H1 (cell line): Measurements from ENCODE around the gene UNC13C. TPM values are rescaled to one million over a fixed set of nuclear protein-coding genes. Genes with fewer than 3 reads are reported as not detected.

Source experiments
- ASH2L ChIP-seq: fragments of 200-600, 300-600 bp; sonication (generic); IDR thresholded peaks from one replicate; pipeline ENCODE4 v1.7.1; 2017; ENCODE audit warnings: low read length
- BRCA1 ChIP-seq: IDR thresholded peaks from 2 replicates; pipeline ENCODE4 v1.6.1; 2012; ENCODE audit warnings: low read depth, low read length, improper control_type of control experiment
- NRF1 ChIP-seq: IDR thresholded peaks from 2 replicates; pipeline ENCODE4 v1.6.1; 2011; ENCODE audit warnings: mild to moderate bottlenecking, low read depth, low read length, improper control_type of control experiment
- POLR2AphosphoS5 ChIP-seq: IDR thresholded peaks from 2 replicates; pipeline ENCODE4 v1.6.1; 2011; ENCODE audit warnings: low read depth, low read length
- TAF7 ChIP-seq: optimal IDR thresholded peaks from 2 replicates; pipeline ENCODE3; 2011; ENCODE audit warnings: low read depth, mild to moderate bottlenecking, inconsistent platforms, low read length, moderate library complexity, borderline replicate concordance
- polyA plus RNA-seq, 7 experiments: library from polyadenylated mRNA; depleted of rRNA in 3 of 7; stranded (reverse) in 5 of 7; unstranded in 2 of 7; fragments of >200 nt in 5 of 7; fragments of 200-250 nt in 2 of 7; gene quantifications; 1 replicate in 5 of 7; 2 replicates in 1 of 7; 4 replicates in 1 of 7; pipeline versions ENCODE4 v1.2.1 to v1.2.3, GENCODE V29; 2011 to 2013; ENCODE audit warnings: missing spikeins in 2 of 7, mixed read lengths in 2 of 7
- total RNA-seq: library from RNA; stranded (reverse); fragmentation: NEBNext Ultra II Directional; extraction: Animal tissue kit (Norgen Biotek cat#: 25700); gene quantifications from 2 replicates; pipeline ENCODE4 v1.2.1, GENCODE V29; 2021

UNC13C gene
- total and polyA plus RNA-seq, 2 of the 8 experiments (the other 6 are each of a cell fraction or from before 2014, with no cell fraction given), result 0.02 to 0.13 TPM

GRCh38 chr15:54515664-54516582 is 537.7 kb downstream of the UNC13C start (continued):
- TF ChIP-seq TAF7 (no peak), ASH2L (no peak), NRF1 (no peak), POLR2AphosphoS5 (no peak), BRCA1 (no peak)
